Fibroblast of lung (primary cell): Measurements from ENCODE around the gene WRAP53. TPM values are rescaled to one million over a fixed set of nuclear protein-coding genes. Genes with fewer than 3 reads are reported as not detected.

ENCODE experiments used
- DNase-seq, 2 donors: peaks; one replicate each; pipeline versions ENCODE4 v3.0.0 to v3.0.0-alpha.2; 2010; ENCODE audit warnings: low read depth in 2 of 2
- H2AFZ ChIP-seq: 2 replicates; pipeline ENCODE4 v1.5.1; 2012; ENCODE audit warnings: low read length, control low read depth, inconsistent platforms
- H3K27ac ChIP-seq: 2 replicates; pipeline ENCODE4 v1.5.1; 2011; ENCODE audit warnings: low read length, control low read depth; ENCODE audit not compliant: insufficient read depth
- H3K27me3 ChIP-seq: 2 replicates; pipeline ENCODE4 v1.5.1; 2011; ENCODE audit warnings: mild to moderate bottlenecking, low read length; ENCODE audit not compliant: control insufficient read depth, insufficient read depth
- H3K36me3 ChIP-seq: 2 replicates; pipeline ENCODE4 v1.5.1; 2011; ENCODE audit warnings: low read length; ENCODE audit not compliant: control insufficient read depth, insufficient read depth
- H3K4me1 ChIP-seq: 2 replicates; pipeline ENCODE4 v1.5.1; 2011; ENCODE audit warnings: low read length; ENCODE audit not compliant: control insufficient read depth, insufficient read depth; ENCODE audit errors: extremely low read depth
- H3K4me2 ChIP-seq: 2 replicates; pipeline ENCODE4 v1.5.1; 2011; ENCODE audit warnings: low read length, control low read depth; ENCODE audit not compliant: insufficient read depth; ENCODE audit errors: extremely low read depth
- H3K4me3 ChIP-seq, 4 experiments: fragments of 200-600 bp in 1 of 4; sonication (generic) in 1 of 4; replicated peaks in 1 of 4; 2 replicates each; pipeline ENCODE4 v1.5.1; 2011 to 2016; ENCODE audit warnings: low read length in 4 of 4, low read depth in 3 of 4, mild to moderate bottlenecking in 3 of 4, control low read depth in 2 of 4, inconsistent platforms in 1 of 4, mixed read lengths in 1 of 4; ENCODE audit not compliant: insufficient read depth in 1 of 4; ENCODE audit errors: control extremely low read depth in 1 of 4
- H3K79me2 ChIP-seq: 2 replicates; pipeline ENCODE4 v1.5.1; 2012; ENCODE audit warnings: mild to moderate bottlenecking, low read length, inconsistent platforms; ENCODE audit not compliant: control insufficient read depth, insufficient read depth
- H3K9ac ChIP-seq: 2 replicates; pipeline ENCODE4 v1.5.1; 2011; ENCODE audit warnings: mild to moderate bottlenecking, low read length, control low read depth; ENCODE audit not compliant: insufficient read depth
- H3K9me3 ChIP-seq: 2 replicates; pipeline ENCODE4 v1.5.1; 2012; ENCODE audit warnings: low read depth, low read length; ENCODE audit not compliant: control insufficient read depth, insufficient read depth
- H4K20me1 ChIP-seq: 2 replicates; pipeline ENCODE4 v1.5.1; 2011; ENCODE audit warnings: low read length; ENCODE audit not compliant: control insufficient read depth, insufficient read depth; ENCODE audit errors: extremely low read depth
- EZH2 ChIP-seq: IDR thresholded peaks from 2 replicates; pipeline ENCODE4 v1.5.1; 2012; ENCODE audit warnings: low read length, control low read depth, mild to moderate bottlenecking; ENCODE audit errors: missing control alignments
- polyA plus RNA-seq, 2 donors: library from polyadenylated mRNA; depleted of rRNA in 1 of 2; stranded (reverse) in 1 of 2; unstranded in 1 of 2; fragments of >200 nt; gene quantifications; 2 replicates each; pipeline ENCODE4 v1.2.1, GENCODE V29; 2011 to 2012; ENCODE audit warnings: missing spikeins in 1 of 2
- total RNA-seq: library from RNA; depleted of rRNA; stranded (reverse); fragments of >200 nt; gene quantifications from 2 replicates; pipeline ENCODE4 v1.2.1, GENCODE V29; 2014
- TF ChIP-seq, protein P1 (sequence below), 2 donors: IDR thresholded peaks in 1 of 2; conservative IDR thresholded peaks in 1 of 2; 1 replicate in 1 of 2; 2 replicates in 1 of 2; pipeline ENCODE4 v1.5.1; 2011 to 2012; ENCODE audit warnings: low read length in 2 of 2, control low read depth in 1 of 2, inconsistent platforms in 1 of 2, low read depth in 1 of 2, mild to moderate bottlenecking in 1 of 2

Gene WRAP53
- total and polyA plus RNA-seq, 2 donors (not counting 1 experiment from before 2014, with no cell fraction given), result 3.0 to 3.1 TPM

DNA sequence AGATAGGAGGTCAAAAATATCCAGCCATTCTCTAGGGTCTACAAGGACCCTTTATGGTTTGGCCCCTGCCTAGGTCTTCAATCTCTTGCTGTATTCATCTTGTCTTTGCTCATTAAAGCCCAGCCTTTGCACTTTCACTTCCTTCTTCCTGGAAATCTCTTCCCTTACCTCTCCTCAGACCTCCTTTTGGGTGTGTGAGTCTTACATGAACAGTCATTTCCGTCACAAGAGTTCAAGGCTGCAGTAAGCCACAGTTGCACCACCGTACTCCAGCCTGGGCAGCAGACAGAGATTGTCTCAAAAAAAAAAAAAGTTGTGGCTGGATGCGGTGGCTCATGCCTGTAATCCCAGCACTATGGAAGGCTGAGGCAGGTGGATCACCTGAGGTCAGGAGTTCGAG is 43.5 kb upstream of the WRAP53 start:
- Histone ChIP-seq H2AFZ (no peak overlapping the region), H3K9ac (no peak overlapping the region)
- TF ChIP-seq EZH2, result no peak
- TF ChIP-seq, protein P1, sequence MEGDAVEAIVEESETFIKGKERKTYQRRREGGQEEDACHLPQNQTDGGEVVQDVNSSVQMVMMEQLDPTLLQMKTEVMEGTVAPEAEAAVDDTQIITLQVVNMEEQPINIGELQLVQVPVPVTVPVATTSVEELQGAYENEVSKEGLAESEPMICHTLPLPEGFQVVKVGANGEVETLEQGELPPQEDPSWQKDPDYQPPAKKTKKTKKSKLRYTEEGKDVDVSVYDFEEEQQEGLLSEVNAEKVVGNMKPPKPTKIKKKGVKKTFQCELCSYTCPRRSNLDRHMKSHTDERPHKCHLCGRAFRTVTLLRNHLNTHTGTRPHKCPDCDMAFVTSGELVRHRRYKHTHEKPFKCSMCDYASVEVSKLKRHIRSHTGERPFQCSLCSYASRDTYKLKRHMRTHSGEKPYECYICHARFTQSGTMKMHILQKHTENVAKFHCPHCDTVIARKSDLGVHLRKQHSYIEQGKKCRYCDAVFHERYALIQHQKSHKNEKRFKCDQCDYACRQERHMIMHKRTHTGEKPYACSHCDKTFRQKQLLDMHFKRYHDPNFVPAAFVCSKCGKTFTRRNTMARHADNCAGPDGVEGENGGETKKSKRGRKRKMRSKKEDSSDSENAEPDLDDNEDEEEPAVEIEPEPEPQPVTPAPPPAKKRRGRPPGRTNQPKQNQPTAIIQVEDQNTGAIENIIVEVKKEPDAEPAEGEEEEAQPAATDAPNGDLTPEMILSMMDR (conservative IDR thresholded peaks at IDR 0.05 in 1 of 2, IDR thresholded peaks at IDR 0.05 in 1 of 2; ENCODE audit: low read depth in 1 of 2, low read length in 2 of 2), result no peak

DNA sequence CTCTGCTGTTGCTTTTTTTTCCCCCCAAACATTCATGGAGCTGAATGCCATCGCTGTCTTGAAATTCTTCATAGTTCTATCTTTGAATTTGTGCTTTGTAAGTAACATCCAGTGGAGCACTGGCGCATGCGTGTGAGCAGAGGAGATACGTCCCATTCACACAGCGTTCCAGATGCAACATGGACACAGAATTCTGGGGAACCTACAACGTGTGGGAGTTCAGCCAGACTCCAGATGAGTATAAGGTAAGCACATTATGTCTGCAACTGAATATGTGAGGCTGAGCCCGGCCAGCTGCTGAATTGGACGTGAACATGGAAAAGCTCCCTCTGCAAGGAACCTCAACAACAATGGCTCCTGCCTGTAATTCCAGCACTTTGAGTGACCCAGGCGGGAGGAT is 41.8 kb upstream of the WRAP53 start:
- no peak overlapping the region for H2AFZ ChIP-seq
- H3K4me2 ChIP-seq, result no peak overlapping the region
- H3K4me3 ChIP-seq, result no peak overlapping the region
- no peak overlapping the region for H3K27ac ChIP-seq
- DNase-seq, result peak in 1 of 2 donors; percentile 14
- no peaks in the 10 kb centered on the region for H3K79me2 ChIP-seq
- H3K9ac ChIP-seq, result no peak overlapping the region
- H3K27me3 ChIP-seq, result peaks cover 16% of the 10 kb centered on the region
- no peaks in the 10 kb centered on the region for H3K9me3 ChIP-seq
- TF ChIP-seq, protein P1 (conservative IDR thresholded peaks at IDR 0.05 in 1 of 2, IDR thresholded peaks at IDR 0.05 in 1 of 2; ENCODE audit: low read depth in 1 of 2, low read length in 2 of 2), result no peak
- no peak for TF ChIP-seq EZH2
- H3K36me3 ChIP-seq, result no peaks in the 10 kb centered on the region
- peaks cover 2% of the 10 kb centered on the region for H3K4me1 ChIP-seq
- H4K20me1 ChIP-seq, result no peaks in the 10 kb centered on the region

More for the DNA sequence above, 43.5 kb upstream of the WRAP53 start:
- no peaks in the 10 kb centered on the region for H3K9me3 ChIP-seq
- DNase-seq, result no peak
- peaks cover 2% of the 10 kb centered on the region for H3K27me3 ChIP-seq
- H3K27ac ChIP-seq, result no peak overlapping the region
- no peaks in the 10 kb centered on the region for H3K4me1 ChIP-seq
- no peaks in the 10 kb centered on the region for H4K20me1 ChIP-seq
- no peaks in the 10 kb centered on the region for H3K36me3 ChIP-seq
- no peaks in the 10 kb centered on the region for H3K79me2 ChIP-seq
- no peak overlapping the region for H3K4me2 ChIP-seq
- H3K4me3 ChIP-seq, result no peak overlapping the region

DNA sequence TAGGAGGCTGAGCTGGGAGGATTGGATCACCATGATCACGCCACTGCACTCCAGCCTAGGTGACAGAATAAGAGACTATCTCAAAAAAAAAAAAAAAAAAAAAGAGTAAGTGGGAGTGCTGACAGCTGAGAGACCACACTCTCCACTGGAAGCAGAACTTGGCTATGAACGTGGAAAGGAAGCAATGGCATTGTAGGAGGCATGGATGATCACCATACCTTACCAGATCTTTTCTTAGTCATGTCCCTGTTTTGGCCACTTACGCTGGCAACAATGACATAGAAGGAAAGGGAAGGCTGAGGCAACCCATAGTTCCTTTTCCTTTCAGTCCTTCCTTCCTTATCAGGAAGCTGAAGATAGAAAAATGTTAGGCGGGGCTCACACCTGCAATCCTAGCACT is 41.3 kb upstream of the WRAP53 start:
- Histone ChIP-seq H3K9me3 (no peaks in the 10 kb centered on the region), H3K4me3 (no peak overlapping the region), H3K27me3 (peaks cover 21% of the 10 kb centered on the region), H4K20me1 (no peaks in the 10 kb centered on the region), H3K36me3 (no peaks in the 10 kb centered on the region), H3K4me2 (no peak overlapping the region), H3K79me2 (no peaks in the 10 kb centered on the region), H3K27ac (no peak overlapping the region), H2AFZ (no peak overlapping the region), H3K4me1 (peaks cover 2% of the 10 kb centered on the region), H3K9ac (no peak overlapping the region)
- DNase-seq, result no peak
- TF ChIP-seq, protein P1 (conservative IDR thresholded peaks at IDR 0.05 in 1 of 2, IDR thresholded peaks at IDR 0.05 in 1 of 2; ENCODE audit: low read depth in 1 of 2, low read length in 2 of 2), result no peak
- no peak for TF ChIP-seq EZH2
